DMS79 (cell line): ENCODE measurements around the gene IL4.
"Not testable (repeated sequence)": the region's sequence is repeated elsewhere in the genome, so short reads cannot be mapped to it uniquely, and the experiment has no call there.

Source experiments
- DNase-seq: peaks from one replicate; lab custom pipeline; 2025; lab: John Stamatoyannopoulos, UW

Gene IL4

GRCh38 chr5:132674671-132675506 lies 1.1 kb downstream of the IL4 start:
- DNase-seq, result no peak

- DNase-seq, result no peak
Measured at GRCh38 chr5:132675936-132676689, 2.3 kb downstream of the IL4 start.

- no peak for DNase-seq
Measured at GRCh38 chr5:132677191-132677590, 3.4 kb downstream of the IL4 start.

- DNase-seq, result no peak
Measured at GRCh38 chr5:132677682-132678400, 4.1 kb downstream of the IL4 start.

- DNase-seq, result no peak
Measured at GRCh38 chr5:132678735-132679134, 4.9 kb downstream of the IL4 start.

- no peak for DNase-seq
Measured at GRCh38 chr5:132679166-132679565, 5.4 kb downstream of the IL4 start.

GRCh38 chr5:132679717-132680380 lies 6.1 kb downstream of the IL4 start:
- no peak for DNase-seq

GRCh38 chr5:132680780-132681475 lies 7.1 kb downstream of the IL4 start:
- DNase-seq, result no peak

- no peak for DNase-seq
Measured at GRCh38 chr5:132681476-132681831, 7.7 kb downstream of the IL4 start.

GRCh38 chr5:132681983-132682382 lies 8.2 kb downstream of the IL4 start:
- DNase-seq, result no peak

GRCh38 chr5:132684491-132684890 lies 10.7 kb downstream of the IL4 start:
- DNase-seq, result no peak

- DNase-seq, result no peak
Measured at GRCh38 chr5:132684922-132685720, 11.3 kb downstream of the IL4 start.

GRCh38 chr5:132686193-132686592 lies 12.4 kb downstream of the IL4 start:
- no peak for DNase-seq

GRCh38 chr5:132687995-132688394 lies 14.2 kb downstream of the IL4 start:
- no peak for DNase-seq

GRCh38 chr5:132688536-132689339 lies 14.9 kb downstream of the IL4 start:
- no peak for DNase-seq

GRCh38 chr5:132689513-132689912 lies 15.7 kb downstream of the IL4 start:
- no peak for DNase-seq

GRCh38 chr5:132690156-132690555 lies 16.4 kb downstream of the IL4 start:
- DNase-seq, result no peak

- DNase-seq, result not testable (repeated sequence)
Measured at GRCh38 chr5:132691755-132692631, 18.2 kb downstream of the IL4 start.

GRCh38 chr5:132692632-132692967 lies 18.8 kb downstream of the IL4 start:
- DNase-seq, result no peak
